Tibial nerve (tissue), 4 donors: ENCODE results near the gene MED15.

ENCODE experiments used
- CTCF ChIP-seq, 5 experiments: fragments of 200-600 bp in 3 of 5; fragments of 450-650 bp in 2 of 5; sonication (generic) in 3 of 5; IDR thresholded peaks; one replicate each; pipeline ENCODE4 v1.5.1; 2016 to 2019; ENCODE audit warnings: antibody characterized with exemption in 5 of 5, mild to moderate bottlenecking in 3 of 5, moderate library complexity in 2 of 5
- EP300 ChIP-seq, 2 donors: sonication (generic); formaldehyde crosslinking; IDR thresholded peaks; one replicate each; pipeline ENCODE4 v1.6.1; 2017; ENCODE audit warnings: antibody characterized with exemption in 2 of 2, mild to moderate bottlenecking in 1 of 2
- POLR2A ChIP-seq, 2 donors: fragments of 450-650 bp; IDR thresholded peaks; one replicate each; pipeline ENCODE4 v1.6.1; 2017; ENCODE audit warnings: antibody characterized with exemption in 2 of 2, mild to moderate bottlenecking in 2 of 2, moderate library complexity in 2 of 2

GRCh38 chr22:20632082-20632481, 124.7 kb downstream of the MED15 start:
- TF ChIP-seq EP300 (IDR thresholded peaks at IDR 0.05), result no peak
- TF ChIP-seq CTCF (IDR thresholded peaks at IDR 0.05), result no peak
- TF ChIP-seq POLR2A (IDR thresholded peaks at IDR 0.05), result no peak
